HepG2 (cell line): ENCODE measurements around the gene PEX11B. TPM values are rescaled to one million over a fixed set of nuclear protein-coding genes. Genes with fewer than 3 reads are reported as not detected.

ENCODE experiments used
- FOXA1 ChIP-seq, 2 experiments: fragments of 450-650 bp in 1 of 2; sonication (generic) in 1 of 2; formaldehyde crosslinking in 1 of 2; IDR thresholded peaks; 2 replicates each; pipeline versions ENCODE4 v1.4.0 to v1.6.1; 2016 to 2020; ENCODE audit warnings: missing genetic modification reagents in 1 of 2
- HIVEP1 ChIP-seq: sonication (generic); formaldehyde crosslinking; IDR thresholded peaks from 2 replicates; pipeline ENCODE4 v1.4.0; 2020; ENCODE audit warnings: mild to moderate bottlenecking, missing genetic modification reagents
- HNF1A ChIP-seq, 2 experiments: sonication (generic) in 1 of 2; formaldehyde crosslinking in 1 of 2; IDR thresholded peaks; 2 replicates each; pipeline versions ENCODE4 v1.4.0 to v1.6.1; 2016 to 2020; ENCODE audit warnings: borderline replicate concordance in 1 of 2, low read depth in 1 of 2, mild to moderate bottlenecking in 1 of 2, missing genetic modification reagents in 1 of 2
- HNF4G ChIP-seq, 2 experiments: sonication (generic) in 1 of 2; formaldehyde crosslinking in 1 of 2; IDR thresholded peaks; 2 replicates each; pipeline versions ENCODE4 v1.4.0 to v1.6.1; 2011 to 2020; ENCODE audit warnings: borderline replicate concordance in 2 of 2, low read depth in 2 of 2, mild to moderate bottlenecking in 2 of 2, low read length in 1 of 2, missing genetic modification reagents in 1 of 2, moderate library complexity in 1 of 2
- MTERF4 ChIP-seq: sonication (generic); formaldehyde crosslinking; IDR thresholded peaks from 2 replicates; pipeline ENCODE4 v1.8.0; 2023; ENCODE audit warnings: mild to moderate bottlenecking, missing genetic modification reagents
- NFRKB ChIP-seq: fragments of 450-650 bp; IDR thresholded peaks from 2 replicates; pipeline ENCODE4 v1.6.1; 2017
- SMC3 ChIP-seq: IDR thresholded peaks from 2 replicates; pipeline ENCODE4 v1.6.1; 2011; ENCODE audit warnings: low read length, improper control_type of control experiment
- SNRNP70 ChIP-seq: fragments of 200-400 bp; formaldehyde crosslinking; IDR thresholded peaks from 2 replicates; pipeline ENCODE4 v1.6.1; 2017; ENCODE audit warnings: mild to moderate bottlenecking, low read depth, low read length, moderate library complexity
- SOX5 ChIP-seq: IDR thresholded peaks from 2 replicates; pipeline ENCODE4 v1.6.1; 2016; ENCODE audit warnings: borderline replicate concordance
- ZBTB1 ChIP-seq: sonication (generic); formaldehyde crosslinking; IDR thresholded peaks from 2 replicates; pipeline ENCODE4 v1.4.0; 2020; ENCODE audit warnings: missing genetic modification reagents, borderline replicate concordance
- ZKSCAN8 ChIP-seq: IDR thresholded peaks from 2 replicates; pipeline ENCODE4 v1.6.1; 2016; ENCODE audit warnings: borderline replicate concordance, missing genetic modification reagents, missing compliant biosample characterization
- ZNF235 ChIP-seq: sonication (generic); formaldehyde crosslinking; IDR thresholded peaks from 2 replicates; pipeline ENCODE4 v1.8.1; 2023; ENCODE audit warnings: mild to moderate bottlenecking, missing genetic modification reagents, borderline replicate concordance
- ZNF878 ChIP-seq: sonication (generic); formaldehyde crosslinking; IDR thresholded peaks from 2 replicates; pipeline ENCODE4 v1.8.1; 2023; ENCODE audit warnings: mild to moderate bottlenecking, missing genetic modification reagents, moderate library complexity
- polyA plus RNA-seq, 8 experiments: library from polyadenylated mRNA; depleted of rRNA in 3 of 8; stranded (reverse) in 7 of 8; unstranded in 1 of 8; fragments of >200 nt; fragmentation: Illumina TruSeq in 4 of 8; extraction: Trizol in 4 of 8; gene quantifications; 2 replicates each; pipeline versions ENCODE4 v1.2.1 to v1.2.3, GENCODE V29; 2011 to 2016; ENCODE audit warnings: low read depth in 4 of 8, missing spikeins in 1 of 8, mixed read lengths in 1 of 8; ENCODE audit not compliant: insufficient read depth in 1 of 8
- total RNA-seq, 5 experiments: library from RNA; depleted of rRNA; stranded (reverse); fragments of >200 nt; fragmentation: Illumina TruSeq; extraction: Trizol; gene quantifications; 2 replicates each; pipeline ENCODE4 v1.2.3, GENCODE V29; 2016; ENCODE audit warnings: low read depth in 1 of 5

PEX11B gene
- total and polyA plus RNA-seq, 2 of the 13 experiments (the other 11 are each of a cell fraction or from before 2014, with no cell fraction given): 21.6 to 48.4 TPM

- TF ChIP-seq HNF1A (IDR thresholded peaks at IDR 0.05; ENCODE audit: low read depth): no peak
- TF ChIP-seq HNF1A (CRISPR knock-in tag; IDR thresholded peaks at IDR 0.05; ENCODE audit: borderline replicate concordance): no peak; the same call in 1 of the 2 replicates
- peak; percentile 93 for TF ChIP-seq FOXA1 (IDR thresholded peaks at IDR 0.05)
- peak; percentile 99 for TF ChIP-seq FOXA1 (CRISPR knock-in tag; IDR thresholded peaks at IDR 0.05)
- peak; percentile 96 for TF ChIP-seq SMC3
- TF ChIP-seq HIVEP1 (CRISPR knock-in tag): no peak
- TF ChIP-seq ZNF878 (CRISPR knock-in tag): peak; percentile 91
- no peak for TF ChIP-seq SNRNP70
- peak; percentile 69; the same call in 1 of the 2 replicates for TF ChIP-seq SOX5 (CRISPR knock-in tag)
- TF ChIP-seq ZBTB1 (CRISPR knock-in tag): no peak
- TF ChIP-seq NFRKB: no peak
- 0 out of 2 replicates have a peak, but pooled peaks have one; percentile 30 for TF ChIP-seq MTERF4 (CRISPR knock-in tag)
- no peak; the same call in 1 of the 2 replicates for TF ChIP-seq HNF4G (IDR thresholded peaks at IDR 0.05; ENCODE audit: borderline replicate concordance, low read depth, low read length)
- TF ChIP-seq HNF4G (CRISPR knock-in tag; IDR thresholded peaks at IDR 0.05; ENCODE audit: borderline replicate concordance, low read depth): peak; percentile 51; the same call in 1 of the 2 replicates
- no peak for TF ChIP-seq ZNF235 (CRISPR knock-in tag)
- TF ChIP-seq ZKSCAN8 (CRISPR knock-in tag): peak; percentile 87; the same call in 1 of the 2 replicates
Measured at GRCh38 chr1:145891587-145892485, 26.7 kb downstream of the PEX11B start (continued).
